NB4 (cell line): Measurements from ENCODE around the gene MIGA2.

Source experiments
- DNase-seq: peaks from one replicate; pipeline ENCODE4 v3.0.0; 2010; ENCODE audit warnings: low read depth
- H3K4me3 ChIP-seq: one replicate; pipeline ENCODE4 v1.5.1; 2011; ENCODE audit warnings: mild to moderate bottlenecking, low read depth, low read length, moderate library complexity
- CTCF ChIP-seq: IDR thresholded peaks from one replicate; pipeline ENCODE4 v1.5.1; 2012; ENCODE audit warnings: low read depth, low read length
- MAX ChIP-seq: IDR thresholded peaks from 2 replicates; pipeline ENCODE4 v1.6.1; 2011; ENCODE audit warnings: low read depth, low read length
- MYC ChIP-seq: IDR thresholded peaks from 2 replicates; pipeline ENCODE4 v1.6.1; 2011; ENCODE audit warnings: low read depth, low read length
- POLR2A ChIP-seq: IDR thresholded peaks from 2 replicates; pipeline ENCODE4 v1.6.1; 2011; ENCODE audit warnings: mild to moderate bottlenecking; ENCODE audit not compliant: insufficient read length; ENCODE audit errors: extremely low read depth

The MIGA2 gene

GRCh38 chr9:129006328-129007034 lies 29.9 kb upstream of the MIGA2 start:
- no peak for TF ChIP-seq POLR2A
- TF ChIP-seq MAX, result 0 out of 2 replicates have a peak, but pooled peaks have one; percentile 9
- peak; percentile 41; the same call in 1 of the 2 replicates for TF ChIP-seq MYC
- TF ChIP-seq CTCF, result peak; percentile 92
- peak; percentile 80 for DNase-seq
- H3K4me3 ChIP-seq, result no peak overlapping the region

GRCh38 chr9:129007035-129007765 lies 29.2 kb upstream of the MIGA2 start:
- TF ChIP-seq MYC, result no peak
- no peak for TF ChIP-seq MAX
- TF ChIP-seq POLR2A, result no peak
- no peak for TF ChIP-seq CTCF
- H3K4me3 ChIP-seq, result no peak overlapping the region
- DNase-seq, result no peak

GRCh38 chr9:129007766-129008468 lies 28.5 kb upstream of the MIGA2 start:
- no peak for DNase-seq
- H3K4me3 ChIP-seq, result no peak overlapping the region
- no peak for TF ChIP-seq CTCF
- no peak for TF ChIP-seq MYC
- no peak for TF ChIP-seq MAX
- no peak for TF ChIP-seq POLR2A

- H3K4me3 ChIP-seq, result no peak overlapping the region
- TF ChIP-seq CTCF (no peak), MAX (no peak), POLR2A (no peak), MYC (no peak)
- DNase-seq, result no peak
These were observed 27.9 kb upstream of the MIGA2 start for GRCh38 chr9:129008469-129008965.

- no peak for DNase-seq
- no peak overlapping the region for H3K4me3 ChIP-seq
- TF ChIP-seq POLR2A, result no peak
- no peak for TF ChIP-seq MAX
- no peak for TF ChIP-seq CTCF
- TF ChIP-seq MYC, result no peak
These were observed 27.3 kb upstream of the MIGA2 start for GRCh38 chr9:129008986-129009583.
